ENCODE measurements around the gene MRPS30.
"Not testable (repeated sequence)": the region's sequence is repeated elsewhere in the genome, so short reads cannot be mapped to it uniquely, and the experiment has no call there.

The MRPS30 gene

GRCh38 chr5:44808435-44809214 is at the start of gene MRPS30:
Gene MRPS30 (plus strand): TSS chr5:44808947. CDS start chr5:44808963, 16 bp downstream.
- Histone ChIP-seq H3K4me1 (ENCODE audit: control insufficient read depth, insufficient read depth, low read length) (no peaks in the 10 kb centered on the region), H3K36me3 (ENCODE audit: control insufficient read depth in 2 of 2, insufficient read depth in 2 of 2, low read length in 2 of 2) (peaks cover 3 to 11% of the 10 kb centered on the region in 2 donors), H3K9me3 (ENCODE audit: control insufficient read depth in 2 of 2, low read length in 2 of 2) (no peaks in the 10 kb centered on the region), H3K27me3 (ENCODE audit: control insufficient read depth in 1 of 2, insufficient read depth in 2 of 2, low read length in 2 of 2) (no peaks in the 10 kb centered on the region), H3K4me3 (ENCODE audit: low read length in 2 of 2) (peak within 1 kb of the TSS; percentile 92 to 100), H3K27ac (ENCODE audit: low read length) (peak within 1 kb of the TSS; percentile 67), H3K9ac (ENCODE audit: low read length in 2 of 2) (peak within 1 kb of the TSS; percentile 77 to 95)

GRCh38 chr5:44769200-44769876 is 39.4 kb upstream of the MRPS30 start:
- H3K27ac ChIP-seq (ENCODE audit: low read length), result no peak overlapping the region
- H3K36me3 ChIP-seq (ENCODE audit: control insufficient read depth in 2 of 2, insufficient read depth in 2 of 2, low read length in 2 of 2), result no peaks in the 10 kb centered on the region
- no peaks in the 10 kb centered on the region for H3K4me1 ChIP-seq (ENCODE audit: control insufficient read depth, insufficient read depth, low read length)
- no peak overlapping the region for H3K4me3 ChIP-seq (ENCODE audit: low read length in 2 of 2)
- no peaks in the 10 kb centered on the region for H3K27me3 ChIP-seq (ENCODE audit: control insufficient read depth in 1 of 2, insufficient read depth in 2 of 2, low read length in 2 of 2)
- no peaks in the 10 kb centered on the region for H3K9me3 ChIP-seq (ENCODE audit: control insufficient read depth in 2 of 2, low read length in 2 of 2)
- H3K9ac ChIP-seq (ENCODE audit: low read length in 2 of 2), result no peak overlapping the region

- no peak overlapping the region for H3K9ac ChIP-seq (ENCODE audit: low read length in 2 of 2)
- no peaks in the 10 kb centered on the region for H3K9me3 ChIP-seq (ENCODE audit: control insufficient read depth in 2 of 2, low read length in 2 of 2)
- H3K36me3 ChIP-seq (ENCODE audit: control insufficient read depth in 2 of 2, insufficient read depth in 2 of 2, low read length in 2 of 2), result no peaks in the 10 kb centered on the region
- H3K27ac ChIP-seq (ENCODE audit: low read length), result no peak overlapping the region
- H3K4me3 ChIP-seq (ENCODE audit: low read length in 2 of 2), result no peak overlapping the region
- no peaks in the 10 kb centered on the region for H3K27me3 ChIP-seq (ENCODE audit: control insufficient read depth in 1 of 2, insufficient read depth in 2 of 2, low read length in 2 of 2)
- no peaks in the 10 kb centered on the region for H3K4me1 ChIP-seq (ENCODE audit: control insufficient read depth, insufficient read depth, low read length)
Observed at GRCh38 chr5:44769877-44770209, 38.9 kb upstream of the MRPS30 start.

DNA sequence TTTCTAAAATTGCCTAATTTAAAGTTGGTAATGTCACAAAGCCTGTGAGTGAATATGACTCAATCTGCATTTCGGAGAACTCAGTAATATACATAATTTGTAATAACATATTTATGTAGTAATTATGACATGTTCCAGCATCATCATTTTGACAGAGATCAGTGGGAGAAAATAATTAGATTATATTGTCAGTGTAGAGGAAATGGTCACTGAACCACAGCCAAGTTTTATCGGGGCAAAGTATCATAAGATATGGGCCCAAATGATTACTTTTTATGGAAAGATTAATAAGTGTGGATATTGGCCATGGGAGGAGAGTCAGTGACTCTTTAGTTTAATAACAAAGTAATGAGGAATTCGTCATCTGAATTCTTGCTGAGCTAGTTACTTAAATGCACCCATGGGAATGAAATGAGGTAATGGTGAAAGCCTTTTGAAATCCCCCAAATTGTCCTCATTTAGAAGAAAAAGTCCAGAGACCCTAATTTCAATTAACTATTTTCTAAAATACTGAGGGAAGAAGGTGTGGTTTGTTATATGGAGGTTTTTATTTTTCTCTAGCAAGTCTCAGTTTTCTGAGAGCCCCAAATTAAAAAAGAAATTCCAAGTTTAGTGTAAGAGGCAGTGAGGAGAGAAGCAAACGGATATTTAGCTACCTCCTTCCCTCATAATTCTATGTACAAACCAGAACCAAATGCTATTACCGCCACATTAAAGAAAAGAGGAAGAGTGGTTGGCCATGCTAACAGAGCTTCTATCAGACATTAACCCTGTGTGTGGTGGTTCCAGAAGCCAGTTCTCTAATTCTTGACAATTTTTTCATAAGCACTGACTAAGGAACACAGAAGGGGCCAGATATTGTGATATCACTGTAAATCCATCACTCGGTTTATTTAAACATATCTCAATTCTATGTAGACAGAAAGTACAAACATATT is 37.7 kb upstream of the MRPS30 start:
- Histone ChIP-seq H3K27me3 (ENCODE audit: control insufficient read depth in 1 of 2, insufficient read depth in 2 of 2, low read length in 2 of 2) (no peaks in the 10 kb centered on the region), H3K27ac (ENCODE audit: low read length) (no peak overlapping the region), H3K36me3 (ENCODE audit: control insufficient read depth in 2 of 2, insufficient read depth in 2 of 2, low read length in 2 of 2) (no peaks in the 10 kb centered on the region), H3K9me3 (ENCODE audit: control insufficient read depth in 2 of 2, low read length in 2 of 2) (no peaks in the 10 kb centered on the region), H3K9ac (ENCODE audit: low read length in 2 of 2) (no peak overlapping the region), H3K4me3 (ENCODE audit: low read length in 2 of 2) (no peak overlapping the region), H3K4me1 (ENCODE audit: control insufficient read depth, insufficient read depth, low read length) (no peaks in the 10 kb centered on the region)

DNA sequence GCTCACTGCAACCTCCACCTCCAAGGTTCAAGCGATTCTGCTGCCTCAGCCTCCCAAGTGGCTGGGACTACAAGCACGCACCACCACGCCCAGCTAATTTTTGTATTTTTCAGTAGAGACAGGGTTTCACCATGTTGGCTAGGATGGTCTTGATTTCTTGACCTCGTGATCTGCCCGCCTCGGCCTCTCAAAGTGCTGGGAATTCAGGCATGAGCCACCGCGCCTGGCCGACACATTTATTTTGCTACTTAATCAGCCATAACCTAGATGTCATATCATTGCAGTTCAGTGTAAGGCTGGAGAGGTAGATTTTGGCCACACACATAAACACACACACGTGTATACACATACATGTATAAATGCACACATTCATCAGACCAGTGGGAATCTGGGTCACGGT is 36.4 kb upstream of the MRPS30 start:
- H3K4me1 ChIP-seq (ENCODE audit: control insufficient read depth, insufficient read depth, low read length); H3K36me3 ChIP-seq (ENCODE audit: control insufficient read depth in 2 of 2, insufficient read depth in 2 of 2, low read length in 2 of 2); H3K27me3 ChIP-seq (ENCODE audit: control insufficient read depth in 1 of 2, insufficient read depth in 2 of 2, low read length in 2 of 2); H3K9me3 ChIP-seq (ENCODE audit: control insufficient read depth in 2 of 2, low read length in 2 of 2); H3K4me3 ChIP-seq (ENCODE audit: low read length in 2 of 2); H3K9ac ChIP-seq (ENCODE audit: low read length in 2 of 2); H3K27ac ChIP-seq (ENCODE audit: low read length): not testable (repeated sequence)

DNA sequence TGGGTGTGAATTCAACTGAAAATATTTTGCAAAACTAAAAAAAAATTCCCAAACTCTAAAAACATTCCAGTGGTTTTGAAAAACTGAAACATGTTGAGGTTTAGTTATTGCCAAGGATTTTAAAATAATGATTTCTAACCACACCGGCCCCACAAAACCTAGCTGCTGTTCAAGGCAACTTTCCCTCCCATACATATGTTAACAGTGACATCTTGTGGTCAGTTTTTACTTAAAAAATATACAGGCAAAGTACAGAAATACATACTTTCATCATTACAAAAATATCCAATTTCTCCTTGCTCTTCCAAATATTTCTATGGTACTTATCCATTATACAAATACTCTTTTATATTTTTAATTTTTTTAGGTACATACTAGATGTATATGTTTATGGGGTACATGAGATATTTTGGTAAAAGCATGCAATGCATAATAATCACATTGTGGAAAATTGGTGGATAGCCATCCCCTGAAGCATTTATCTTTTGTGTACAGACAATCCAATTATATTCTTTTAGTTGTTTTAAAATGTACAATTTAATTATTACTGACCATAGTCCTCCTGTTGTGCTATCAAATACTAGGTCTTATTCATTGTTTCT is 34.4 kb upstream of the MRPS30 start:
- H3K27me3 ChIP-seq (ENCODE audit: control insufficient read depth in 1 of 2, insufficient read depth in 2 of 2, low read length in 2 of 2), result no peaks in the 10 kb centered on the region
- H3K36me3 ChIP-seq (ENCODE audit: control insufficient read depth in 2 of 2, insufficient read depth in 2 of 2, low read length in 2 of 2), result no peaks in the 10 kb centered on the region
- no peak overlapping the region for H3K9ac ChIP-seq (ENCODE audit: low read length in 2 of 2)
- H3K4me1 ChIP-seq (ENCODE audit: control insufficient read depth, insufficient read depth, low read length), result no peaks in the 10 kb centered on the region
- no peak overlapping the region for H3K4me3 ChIP-seq (ENCODE audit: low read length in 2 of 2)
- H3K9me3 ChIP-seq (ENCODE audit: control insufficient read depth in 2 of 2, low read length in 2 of 2), result no peaks in the 10 kb centered on the region
- H3K27ac ChIP-seq (ENCODE audit: low read length), result no peak overlapping the region

DNA sequence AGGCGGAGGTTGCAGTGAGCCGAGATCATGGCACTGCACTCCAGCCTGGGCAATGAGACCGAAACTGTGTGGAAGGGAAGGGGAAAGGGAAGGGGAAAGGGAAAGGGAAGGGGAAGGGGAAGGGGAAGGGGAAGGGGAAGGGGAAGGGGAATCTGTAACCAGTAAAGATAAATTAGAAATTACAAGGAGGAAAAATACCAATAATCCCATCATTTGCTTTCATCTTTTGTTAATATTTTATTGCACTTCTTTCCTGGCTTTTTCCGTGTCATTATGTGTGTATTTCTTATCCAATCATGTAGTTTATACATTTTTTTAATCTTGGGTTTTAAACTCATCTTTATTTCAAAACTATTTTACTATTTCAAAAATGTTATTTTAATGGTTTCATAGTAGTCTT is 29.6 kb upstream of the MRPS30 start:
- Histone ChIP-seq H3K4me1 (ENCODE audit: control insufficient read depth, insufficient read depth, low read length) (no peaks in the 10 kb centered on the region), H3K27me3 (ENCODE audit: control insufficient read depth in 1 of 2, insufficient read depth in 2 of 2, low read length in 2 of 2) (no peaks in the 10 kb centered on the region), H3K9ac (ENCODE audit: low read length in 2 of 2) (no peak overlapping the region), H3K27ac (ENCODE audit: low read length) (no peak overlapping the region), H3K4me3 (ENCODE audit: low read length in 2 of 2) (no peak overlapping the region), H3K9me3 (ENCODE audit: control insufficient read depth in 2 of 2, low read length in 2 of 2) (no peaks in the 10 kb centered on the region), H3K36me3 (ENCODE audit: control insufficient read depth in 2 of 2, insufficient read depth in 2 of 2, low read length in 2 of 2) (no peaks in the 10 kb centered on the region)

DNA sequence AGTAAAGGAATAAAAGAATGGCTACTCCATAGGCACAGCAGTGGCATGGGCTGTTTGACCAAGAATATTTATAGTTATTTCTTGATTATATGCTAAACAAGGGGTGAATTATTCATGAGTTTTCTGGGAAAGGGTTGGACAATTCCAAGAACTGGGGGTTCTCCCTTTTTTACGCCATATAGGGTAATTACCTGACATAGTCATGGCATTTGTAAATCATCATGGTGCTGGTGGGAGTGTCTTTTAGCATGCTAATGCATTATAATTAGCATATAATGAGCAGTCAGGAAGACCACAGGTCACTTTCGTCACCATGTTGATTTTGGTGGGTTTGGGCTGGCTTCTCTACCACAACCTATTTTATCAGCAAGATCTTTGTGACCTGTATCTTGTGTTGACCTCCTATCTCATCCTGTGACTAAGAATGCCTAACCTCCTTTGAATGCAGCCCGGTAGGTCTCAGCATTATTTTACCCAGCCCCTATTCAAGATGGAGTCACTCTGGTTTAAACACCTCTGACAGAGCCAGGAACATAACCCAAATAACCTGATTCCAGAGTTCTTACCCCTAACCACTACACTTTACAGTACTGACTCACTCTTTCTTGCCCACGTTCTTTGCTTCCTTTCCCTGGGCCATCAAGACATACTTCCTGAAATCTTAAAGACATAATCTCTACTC is 25.0 kb upstream of the MRPS30 start:
- Histone ChIP-seq H3K27ac (ENCODE audit: low read length) (no peak overlapping the region), H3K27me3 (ENCODE audit: control insufficient read depth in 1 of 2, insufficient read depth in 2 of 2, low read length in 2 of 2) (no peaks in the 10 kb centered on the region), H3K9me3 (ENCODE audit: control insufficient read depth in 2 of 2, low read length in 2 of 2) (no peaks in the 10 kb centered on the region), H3K4me3 (ENCODE audit: low read length in 2 of 2) (no peak overlapping the region), H3K4me1 (ENCODE audit: control insufficient read depth, insufficient read depth, low read length) (no peaks in the 10 kb centered on the region), H3K9ac (ENCODE audit: low read length in 2 of 2) (no peak overlapping the region), H3K36me3 (ENCODE audit: control insufficient read depth in 2 of 2, insufficient read depth in 2 of 2, low read length in 2 of 2) (no peaks in the 10 kb centered on the region)

DNA sequence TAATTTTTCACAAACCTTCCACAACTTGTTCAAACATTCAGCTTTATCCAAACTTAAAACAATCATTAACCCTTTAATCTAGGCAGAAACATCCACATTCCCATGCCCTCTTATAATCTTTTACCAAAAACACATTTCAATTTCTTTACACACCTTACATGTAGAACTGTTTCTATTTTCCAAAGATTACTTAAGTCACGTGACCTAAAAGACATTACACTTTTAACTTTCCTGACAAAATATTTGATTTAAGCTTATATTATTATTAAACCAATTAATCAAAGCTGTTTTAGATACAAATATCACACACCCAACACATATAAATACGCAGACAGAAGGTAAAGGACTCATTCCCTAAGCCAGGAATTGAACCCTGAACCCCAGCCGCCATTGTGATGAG is 21.0 kb upstream of the MRPS30 start:
- no peaks in the 10 kb centered on the region for H3K4me1 ChIP-seq (ENCODE audit: control insufficient read depth, insufficient read depth, low read length)
- no peaks in the 10 kb centered on the region for H3K27me3 ChIP-seq (ENCODE audit: control insufficient read depth in 1 of 2, insufficient read depth in 2 of 2, low read length in 2 of 2)
- no peak overlapping the region for H3K27ac ChIP-seq (ENCODE audit: low read length)
- H3K4me3 ChIP-seq (ENCODE audit: low read length in 2 of 2), result no peak overlapping the region
- H3K9me3 ChIP-seq (ENCODE audit: control insufficient read depth in 2 of 2, low read length in 2 of 2), result no peaks in the 10 kb centered on the region
- no peaks in the 10 kb centered on the region for H3K36me3 ChIP-seq (ENCODE audit: control insufficient read depth in 2 of 2, insufficient read depth in 2 of 2, low read length in 2 of 2)
- H3K9ac ChIP-seq (ENCODE audit: low read length in 2 of 2), result no peak overlapping the region

DNA sequence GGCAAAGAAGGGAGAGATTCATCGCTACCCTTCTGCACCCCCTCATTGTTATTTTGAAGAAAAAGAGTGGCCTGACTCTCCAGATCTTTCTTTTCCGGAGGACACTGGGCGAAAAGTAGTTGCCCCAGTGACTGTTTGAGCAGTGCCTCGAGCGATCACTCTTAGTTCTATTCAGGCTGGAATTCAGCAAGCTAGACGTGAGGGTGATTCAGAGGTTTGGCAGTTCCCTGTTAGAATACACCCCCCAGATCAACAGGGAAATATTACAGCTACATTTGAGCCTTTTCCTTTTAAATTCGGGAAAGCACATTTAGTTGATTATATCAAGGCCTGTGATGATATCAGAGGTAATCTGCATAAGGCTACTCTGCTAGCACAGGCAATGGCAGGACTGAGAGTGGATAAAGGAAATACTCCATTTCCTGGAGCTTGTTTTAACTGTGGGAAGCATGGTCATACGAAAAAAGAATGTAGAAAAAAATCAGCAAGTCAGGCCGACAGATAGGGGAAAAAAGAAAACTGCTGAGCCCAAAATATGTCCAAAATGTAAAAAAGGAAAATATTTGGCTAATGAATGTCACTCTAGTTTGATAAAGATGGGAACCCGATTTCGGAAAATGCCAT is 19.3 kb upstream of the MRPS30 start:
- H3K27me3 ChIP-seq (ENCODE audit: control insufficient read depth in 1 of 2, insufficient read depth in 2 of 2, low read length in 2 of 2); H3K36me3 ChIP-seq (ENCODE audit: control insufficient read depth in 2 of 2, insufficient read depth in 2 of 2, low read length in 2 of 2); H3K4me3 ChIP-seq (ENCODE audit: low read length in 2 of 2); H3K9ac ChIP-seq (ENCODE audit: low read length in 2 of 2); H3K4me1 ChIP-seq (ENCODE audit: control insufficient read depth, insufficient read depth, low read length); H3K9me3 ChIP-seq (ENCODE audit: control insufficient read depth in 2 of 2, low read length in 2 of 2); H3K27ac ChIP-seq (ENCODE audit: low read length): not testable (repeated sequence)
